ENCODE measurements around the gene MARCKSL1. TPM values are rescaled to one million over a fixed set of nuclear protein-coding genes. Genes with fewer than 3 reads are reported as not detected.

Gene MARCKSL1
- total RNA-seq, 1 experiment from 2014 or later = 132 TPM

GRCh38 chr1:32335535-32335789 is 571 bp downstream of the MARCKSL1 start:
- DNase-seq (ENCODE audit: low spot score) = no peak

GRCh38 chr1:32334864-32335534 is 1.0 kb downstream of the MARCKSL1 start:
- in situ Hi-C loops (cut with HindIII; ENCODE audit: low sequenced_read_pairs) = no loop called here
- peak; percentile 35 for DNase-seq (ENCODE audit: low spot score)

More at GRCh38 chr1:32335535-32335789, 571 bp downstream of the MARCKSL1 start:
- in situ Hi-C loops (cut with HindIII; ENCODE audit: low sequenced_read_pairs) = no loop called here

- in situ Hi-C loops (cut with HindIII; ENCODE audit: low sequenced_read_pairs) = no loop called here
- peak; percentile 63 for DNase-seq (ENCODE audit: low spot score)
These were observed 1.7 kb downstream of the MARCKSL1 start for GRCh38 chr1:32334274-32334861.

GRCh38 chr1:32333251-32333963 is 2.6 kb downstream of the MARCKSL1 start:
- DNase-seq (ENCODE audit: low spot score) = no peak
- in situ Hi-C loops (cut with HindIII; ENCODE audit: low sequenced_read_pairs) = no loop called here

- DNase-seq (ENCODE audit: low spot score) = peak; percentile 40
- in situ Hi-C loops (cut with HindIII; ENCODE audit: low sequenced_read_pairs) = no loop called here
These were observed 3.5 kb downstream of the MARCKSL1 start for GRCh38 chr1:32332290-32333079.

- in situ Hi-C loops (cut with HindIII; ENCODE audit: low sequenced_read_pairs) = no loop called here
- DNase-seq (ENCODE audit: low spot score) = no peak
These were observed 4.5 kb downstream of the MARCKSL1 start for GRCh38 chr1:32331549-32331948.

GRCh38 chr1:32330558-32331151 is 5.4 kb downstream of the MARCKSL1 start:
- DNase-seq (ENCODE audit: low spot score) = no peak

GRCh38 chr1:32329931-32330466 is 6.0 kb downstream of the MARCKSL1 start:
- no peak for DNase-seq (ENCODE audit: low spot score)
- in situ Hi-C loops (cut with HindIII; ENCODE audit: low sequenced_read_pairs) = no loop called here

More at GRCh38 chr1:32330558-32331151, 5.4 kb downstream of the MARCKSL1 start:
- in situ Hi-C loops (cut with HindIII; ENCODE audit: low sequenced_read_pairs) = no loop called here

GRCh38 chr1:32327204-32327603 is 8.8 kb downstream of the MARCKSL1 start:
- no peak for DNase-seq (ENCODE audit: low spot score)
- in situ Hi-C loops (cut with HindIII; ENCODE audit: low sequenced_read_pairs) = no loop called here

GRCh38 chr1:32321712-32322291 is 14.2 kb downstream of the MARCKSL1 start:
- in situ Hi-C loops (cut with HindIII; ENCODE audit: low sequenced_read_pairs) = no loop called here
- DNase-seq (ENCODE audit: low spot score) = no peak

- in situ Hi-C loops (cut with HindIII; ENCODE audit: low sequenced_read_pairs) = no loop called here
- DNase-seq (ENCODE audit: low spot score) = no peak
These were observed 17.7 kb downstream of the MARCKSL1 start for GRCh38 chr1:32318127-32318869.

GRCh38 chr1:32316903-32317277 is 19.1 kb downstream of the MARCKSL1 start:
- no peak for DNase-seq (ENCODE audit: low spot score)
- in situ Hi-C loops (cut with HindIII; ENCODE audit: low sequenced_read_pairs) = no loop called here

GRCh38 chr1:32311709-32312393 is 24.2 kb downstream of the MARCKSL1 start:
- DNase-seq (ENCODE audit: low spot score) = no peak
- in situ Hi-C loops (cut with HindIII; ENCODE audit: low sequenced_read_pairs) = no loop called here

- in situ Hi-C loops (cut with HindIII; ENCODE audit: low sequenced_read_pairs) = no loop called here
- DNase-seq (ENCODE audit: low spot score) = no peak
These were observed 26.1 kb downstream of the MARCKSL1 start for GRCh38 chr1:32309960-32310359.

- in situ Hi-C loops (cut with HindIII; ENCODE audit: low sequenced_read_pairs) = no loop called here
- no peak for DNase-seq (ENCODE audit: low spot score)
These were observed 28.7 kb downstream of the MARCKSL1 start for GRCh38 chr1:32307324-32307723.

- in situ Hi-C loops (cut with HindIII; ENCODE audit: low sequenced_read_pairs) = no loop called here
- DNase-seq (ENCODE audit: low spot score) = no peak
These were observed 30.7 kb downstream of the MARCKSL1 start for GRCh38 chr1:32305310-32305709.

GRCh38 chr1:32303997-32304622 is 31.9 kb downstream of the MARCKSL1 start:
- in situ Hi-C loops (cut with HindIII; ENCODE audit: low sequenced_read_pairs) = no loop called here
- DNase-seq (ENCODE audit: low spot score) = no peak

Measured in G401 (cell line).